GM12878 (cell line): ENCODE measurements around the gene ACKR1. TPM values are rescaled to one million over a fixed set of nuclear protein-coding genes. Genes with fewer than 3 reads are reported as not detected.

Source experiments
- ATAC-seq: fragments of 200-7000 bp; cut with Tn5 transposase; 3 replicates; pipeline ENCODE4 v1.9.1; 2020; ENCODE audit warnings: mild to moderate bottlenecking, moderate library complexity
- BruUV-seq: library from RNA; stranded (reverse); fragments of 400-500 nt; replicated peaks from 2 replicates; lab custom pipeline; 2021; lab: Mats Ljungman, UMichigan
- CTCF ChIA-PET: fragments of 300-600 bp; sonication (Branson Sonifier 250); formaldehyde crosslinking; extraction: SDS; loops from one replicate; lab custom pipeline; 2021; ENCODE audit warnings: inconsistent platforms; lab: Yijun Ruan, JAX
- POLR2A ChIA-PET: fragments of 350-600 bp; formaldehyde crosslinking; extraction: SDS; loops from one replicate; lab custom pipeline; 2021; ENCODE audit warnings: inconsistent platforms; lab: Charles Lee
- RAD21 ChIA-PET: fragments of 300-600 bp; sonication (Branson Sonifier 250); formaldehyde crosslinking; loops from one replicate; lab custom pipeline; 2023; ENCODE audit warnings: antibody characterized with exemption; ENCODE audit not compliant: unreplicated experiment; lab: Charles Lee
- SMC1A ChIA-PET: fragments of 300-600 bp; sonication (Branson Sonifier 250); formaldehyde crosslinking; loops from one replicate; lab custom pipeline; 2023; ENCODE audit not compliant: unreplicated experiment, uncharacterized antibody; lab: Charles Lee
- DNase-seq: peaks from one replicate; pipeline ENCODE4 v3.0.0-alpha.2; 2011; ENCODE audit warnings: low read depth, low spot score
- FAIRE-seq: peaks from 3 replicates; lab custom pipeline; 2011; peaks lifted over from hg19 to GRCh38; lab: Jason Lieb, UNC
- H2AFZ ChIP-seq: 2 replicates; pipeline ENCODE4 v1.6.0; 2011; ENCODE audit warnings: low read depth, low read length, control low read depth; ENCODE audit not compliant: control insufficient read depth
- H3K27ac ChIP-seq: 2 replicates; pipeline ENCODE4 v1.5.1; 2011; ENCODE audit warnings: control low read depth; ENCODE audit not compliant: control insufficient read depth, insufficient read depth
- H3K27me3 ChIP-seq, 2 experiments: replicated peaks in 1 of 2; 2 replicates each; pipeline versions ENCODE4 v1.6.0 to v1.6.1; 2011; ENCODE audit warnings: low read length in 1 of 2; ENCODE audit not compliant: control insufficient read depth in 2 of 2, insufficient read depth in 2 of 2
- H3K36me3 ChIP-seq, 2 experiments: 2 replicates each; pipeline ENCODE4 v1.5.1; 2011; ENCODE audit warnings: low read length in 1 of 2; ENCODE audit not compliant: control insufficient read depth in 2 of 2, insufficient read depth in 2 of 2
- H3K4me1 ChIP-seq: 2 replicates; pipeline ENCODE4 v1.6.1; 2011; ENCODE audit warnings: mild to moderate bottlenecking, low read length, moderate library complexity, mixed read lengths; ENCODE audit not compliant: control insufficient read depth, insufficient read depth
- H3K4me2 ChIP-seq: 2 replicates; pipeline ENCODE4 v1.6.0; 2011; ENCODE audit warnings: control low read depth; ENCODE audit not compliant: control insufficient read depth, insufficient read depth
- H3K4me3 ChIP-seq: fragments of 200-600 bp; sonication (generic); 2 replicates; pipeline ENCODE4 v1.5.1; 2016
- H3K79me2 ChIP-seq: 2 replicates; pipeline ENCODE4 v1.6.0; 2011; ENCODE audit warnings: low read length; ENCODE audit not compliant: control insufficient read depth, insufficient read depth
- H3K9ac ChIP-seq: 2 replicates; pipeline ENCODE4 v1.8.0; 2011; ENCODE audit warnings: low read length, control low read depth, mixed read lengths; ENCODE audit not compliant: control insufficient read depth, insufficient read depth
- H3K9me3 ChIP-seq: replicated peaks from 3 replicates; pipeline ENCODE4 v1.5.1; 2011; ENCODE audit warnings: mild to moderate bottlenecking, low read length; ENCODE audit not compliant: control insufficient read depth, insufficient read depth
- H4K20me1 ChIP-seq: 2 replicates; pipeline ENCODE4 v1.6.0; 2011; ENCODE audit not compliant: control insufficient read depth, insufficient read depth
- ASH2L ChIP-seq: fragments of 300-600, 200-600 bp; sonication (generic); IDR thresholded peaks from 2 replicates; pipeline ENCODE4 v1.6.1; 2017; ENCODE audit warnings: low read depth, mild to moderate bottlenecking, borderline replicate concordance
- CHD4 ChIP-seq: fragments of 200-600 bp; sonication (generic); IDR thresholded peaks from 2 replicates; pipeline ENCODE4 v1.6.1; 2016; ENCODE audit warnings: mild to moderate bottlenecking
- IRF3 ChIP-seq: fragments of 450-650 bp; IDR thresholded peaks from 2 replicates; pipeline ENCODE4 v1.6.1; 2014; ENCODE audit warnings: mild to moderate bottlenecking
- IRF5 ChIP-seq: fragments of 450-650 bp; IDR thresholded peaks from 2 replicates; pipeline ENCODE4 v1.6.1; 2017; ENCODE audit warnings: borderline replicate concordance
- PML ChIP-seq: IDR thresholded peaks from 2 replicates; pipeline ENCODE4 v1.6.1; 2012; ENCODE audit warnings: low read length, inconsistent platforms
- WGBS: methylation state at CpG from one replicate; pipeline ENCODE4 v1.1.6; 2016; ENCODE audit warnings: low lambda C conversion rate; ENCODE audit not compliant: insufficient replicate concordance, insufficient coverage; ENCODE audit errors: missing lambda C conversion rate; 5-methylcytosine and 5-hydroxymethylcytosine counted together
- in situ Hi-C: fragments of 300-500 bp; cut with MboI; formaldehyde crosslinking; loops from 9 replicates; pipeline ENCODE4 v1.14.3; 2018; ENCODE audit warnings: mixed read lengths
- intact Hi-C: fragments of 100-400 bp; cut with micrococcal nuclease; formaldehyde crosslinking; loops from one replicate; pipeline ENCODE4 v1.14.2; 2022; ENCODE audit not compliant: unreplicated experiment
- polyA plus RNA-seq, 11 experiments: library from polyadenylated mRNA; depleted of rRNA in 4 of 11; unstranded in 6 of 11; stranded (reverse) in 5 of 11; fragments of >200 nt; fragmentation: Nextera tagmentation in 4 of 11; fragmentation: Illumina TruSeq in 1 of 11; extraction: Ambion mirVana in 4 of 11; extraction: Trizol in 1 of 11; gene quantifications; 1 replicate in 1 of 11; 2 replicates in 10 of 11; pipeline versions ENCODE4 v1.2.1 to v1.2.3, GENCODE V29; 2011 to 2016; ENCODE audit warnings: inconsistent platforms in 2 of 11, missing spikeins in 2 of 11, low read depth in 1 of 11
- total RNA-seq, 4 experiments: library from RNA; depleted of rRNA in 3 of 4; stranded (reverse); fragments of >200 nt in 3 of 4; fragmentation: Illumina TruSeq in 1 of 4; extraction: Trizol in 1 of 4; gene quantifications; 2 replicates each; pipeline versions ENCODE4 v1.2.1 to v1.2.3, GENCODE V29; 2013 to 2021

The ACKR1 gene
- total and polyA plus RNA-seq, 10 of the 15 experiments (the other 5 are each of a cell fraction or from before 2014, with no cell fraction given): 0.06 to 1.8 (median 0.38) TPM; not detected in 1

GRCh38 chr1:159190441-159190840 is 14.2 kb upstream of the ACKR1 start:
- no peak for FAIRE-seq
- BruUV-seq: no TSS peak
- H3K4me2 ChIP-seq: no peak overlapping the region
- no peak overlapping the region for H3K9ac ChIP-seq
- no peak for DNase-seq
- in situ Hi-C loops (no loop called here), intact Hi-C loops (no loop called here)
- H3K9me3 ChIP-seq: no peaks in the 10 kb centered on the region
- CTCF ChIA-PET: no interaction called here
- H2AFZ ChIP-seq: no peak overlapping the region
- no peaks in the 10 kb centered on the region for H4K20me1 ChIP-seq
- RAD21 ChIA-PET: no interaction called here
- TF ChIP-seq IRF3 (no peak), IRF5 (no peak), CHD4 (no peak), PML (no peak), ASH2L (no peak)
- TF ChIP-seq, all 136 proteins: peak for 0
- Histone ChIP-seq H3K79me2 (no peaks in the 10 kb centered on the region), H3K4me3 (no peak overlapping the region), H3K27me3 (peaks cover 4 to 6% of the 10 kb centered on the region in 2 experiments; a peak in 3 of 4 replicates), H3K27ac (no peak overlapping the region), H3K36me3 (no peaks in the 10 kb centered on the region), H3K4me1 (no peaks in the 10 kb centered on the region)
- ATAC-seq: no peak
- 27% methylated on average over 2 of the region's 2 CpGs for WGBS
- ChIA-PET SMC1A (no interaction called here), POLR2A (no interaction called here)
